WTC11 (cell line): ENCODE measurements around the gene OBSCN. TPM values are rescaled to one million over a fixed set of nuclear protein-coding genes. Genes with fewer than 3 reads are reported as not detected.

Experiments
- ATAC-seq: fragments of 200-7000 bp; cut with Tn5 transposase; 2 replicates; pipeline ENCODE4 v1.10.0; 2021; ENCODE audit warnings: mild to moderate bottlenecking, moderate library complexity
- CTCF ChIA-PET: fragments of 300-600 bp; sonication (Branson Sonifier 250); formaldehyde crosslinking; loops from one replicate; lab custom pipeline; 2021; ENCODE audit warnings: antibody characterized with exemption; lab: Charles Lee
- POLR2A ChIA-PET: fragments of 350-600 bp; sonication (Branson Sonifier 250); formaldehyde crosslinking; loops from one replicate; lab custom pipeline; 2021; ENCODE audit warnings: antibody characterized with exemption; lab: Charles Lee
- DNase-seq: peaks from one replicate; pipeline ENCODE4 v3.0.0; 2021; ENCODE audit warnings: low spot score
- H3K27ac Mint-ChIP-seq: 2 replicates; pipeline ENCODE4 v1.8.0; 2021; ENCODE audit warnings: mixed read lengths
- H3K27me3 Mint-ChIP-seq: 2 replicates; pipeline ENCODE4 v1.8.0; 2021; ENCODE audit warnings: low read depth, mild to moderate bottlenecking, moderate library complexity, mixed read lengths
- H3K36me3 Mint-ChIP-seq: 2 replicates; pipeline ENCODE4 v1.8.0; 2021; ENCODE audit warnings: mixed read lengths
- H3K4me1 Mint-ChIP-seq: 2 replicates; pipeline ENCODE4 v1.8.0; 2022; ENCODE audit warnings: mixed read lengths
- H3K4me3 Mint-ChIP-seq: 2 replicates; pipeline ENCODE4 v1.8.0; 2021; ENCODE audit warnings: mild to moderate bottlenecking, moderate library complexity, mixed read lengths
- H3K9me3 Mint-ChIP-seq: 2 replicates; pipeline ENCODE4 v1.8.0; 2021; ENCODE audit warnings: mixed read lengths
- AFF4 ChIP-seq: sonication (generic); formaldehyde crosslinking; IDR thresholded peaks from 2 replicates; pipeline ENCODE4 v1.8.1; 2023; ENCODE audit warnings: mild to moderate bottlenecking, missing genetic modification reagents, borderline replicate concordance
- E2F1 ChIP-seq: sonication (generic); formaldehyde crosslinking; IDR thresholded peaks from 2 replicates; pipeline ENCODE4 v1.8.0; 2022; ENCODE audit warnings: mild to moderate bottlenecking, missing genetic modification reagents
- FOXK1 ChIP-seq: sonication (generic); formaldehyde crosslinking; IDR thresholded peaks from 2 replicates; pipeline ENCODE4 v1.8.0; 2022; ENCODE audit warnings: mild to moderate bottlenecking, moderate library complexity, missing genetic modification reagents
- GABPB1 ChIP-seq: sonication (generic); formaldehyde crosslinking; IDR thresholded peaks from 2 replicates; pipeline ENCODE4 v1.8.1; 2023; ENCODE audit warnings: mild to moderate bottlenecking, missing genetic modification reagents
- JAZF1 ChIP-seq: fragments of 250-450 bp; sonication (Bioruptor Pico); IDR thresholded peaks from 2 replicates; pipeline ENCODE4 v1.9.0; 2021; ENCODE audit warnings: moderate library complexity, mild to moderate bottlenecking, inconsistent platforms
- MAX ChIP-seq: sonication (generic); formaldehyde crosslinking; IDR thresholded peaks from 2 replicates; pipeline ENCODE4 v1.8.0; 2022; ENCODE audit warnings: mild to moderate bottlenecking, missing genetic modification reagents
- NFYB ChIP-seq: sonication (generic); formaldehyde crosslinking; conservative IDR thresholded peaks from 2 replicates; pipeline ENCODE4 v1.8.0; 2022; ENCODE audit warnings: low read depth, missing genetic modification reagents
- NR1H2 ChIP-seq: sonication (generic); formaldehyde crosslinking; IDR thresholded peaks from 2 replicates; pipeline ENCODE4 v1.9.0; 2021; ENCODE audit warnings: mild to moderate bottlenecking, moderate library complexity, missing genetic modification reagents
- NR2C2 ChIP-seq: sonication (generic); formaldehyde crosslinking; IDR thresholded peaks from 2 replicates; pipeline ENCODE4 v1.8.0; 2022; ENCODE audit warnings: mild to moderate bottlenecking, missing genetic modification reagents
- TEAD1 ChIP-seq: sonication (generic); formaldehyde crosslinking; IDR thresholded peaks from 2 replicates; pipeline ENCODE4 v1.8.0; 2022; ENCODE audit warnings: mild to moderate bottlenecking, missing genetic modification reagents
- USF2 ChIP-seq: sonication (generic); formaldehyde crosslinking; IDR thresholded peaks from 2 replicates; pipeline ENCODE4 v1.8.1; 2023; ENCODE audit warnings: mild to moderate bottlenecking, missing genetic modification reagents, moderate library complexity
- ZBTB21 ChIP-seq: sonication (generic); formaldehyde crosslinking; IDR thresholded peaks from 2 replicates; pipeline ENCODE4 v1.8.1; 2023; ENCODE audit warnings: mild to moderate bottlenecking, missing genetic modification reagents, borderline replicate concordance
- ZNF138 ChIP-seq: sonication (generic); formaldehyde crosslinking; conservative IDR thresholded peaks from 2 replicates; pipeline ENCODE4 v1.8.1; 2022; ENCODE audit warnings: mild to moderate bottlenecking, moderate library complexity, missing genetic modification reagents
- ZNF317 ChIP-seq: sonication (generic); formaldehyde crosslinking; IDR thresholded peaks from 2 replicates; pipeline ENCODE4 v1.8.1; 2023; ENCODE audit warnings: low read depth, mild to moderate bottlenecking, moderate library complexity, missing genetic modification reagents, borderline replicate concordance
- total RNA-seq: library from RNA; stranded (reverse); gene quantifications from 3 replicates; pipeline ENCODE4 v1.2.3, GENCODE V29; 2021

The OBSCN gene
- total RNA-seq, 1 experiment from 2014 or later: 38.8 TPM

GRCh38 chr1:228307218-228308023 is 99.6 kb downstream of the OBSCN start:
- DNase-seq (no peak), ATAC-seq (no peak)
- POLR2A ChIA-PET: no interaction called here
- Mint-ChIP-seq H3K27ac (no peak overlapping the region), H3K4me1 (no peaks in the 10 kb centered on the region), H3K4me3 (no peak overlapping the region), H3K27me3 (peaks cover 4% of the 10 kb centered on the region), H3K9me3 (peaks cover 26% of the 10 kb centered on the region), H3K36me3 (peaks cover 33% of the 10 kb centered on the region)
- CTCF ChIA-PET: interaction anchor here (1.4 to 1.6 kb wide), 2 partner anchors 47 to 308 kb away, joined by 3 to 5 read pairs; no protein-coding TSS in a partner anchor
- TF ChIP-seq NFYB (CRISPR knock-in tag) (no peak), USF2 (CRISPR knock-in tag) (no peak), JAZF1 (CRISPR knock-in tag) (no peak), FOXK1 (CRISPR knock-in tag) (no peak), ZNF138 (no peak), TEAD1 (CRISPR knock-in tag) (no peak)
- TF ChIP-seq, all 79 proteins: peak for 0

- POLR2A ChIA-PET: no interaction called here
- H3K27ac Mint-ChIP-seq: no peak overlapping the region
- peaks cover 1% of the 10 kb centered on the region; the same call in 1 of the 2 replicates for H3K27me3 Mint-ChIP-seq
Measured at GRCh38 chr1:228308085-228308601, 100.3 kb downstream of the OBSCN start.

GRCh38 chr1:228308628-228309325 is 100.9 kb downstream of the OBSCN start:
- ATAC-seq: peak; percentile 84
- Mint-ChIP-seq H3K36me3 (peaks cover 29% of the 10 kb centered on the region), H3K9me3 (peaks cover 20% of the 10 kb centered on the region), H3K27ac (no peak overlapping the region), H3K4me3 (no peak overlapping the region), H3K4me1 (no peaks in the 10 kb centered on the region)
- TF ChIP-seq AFF4 (CRISPR knock-in tag) (no peak), ZNF317 (CRISPR knock-in tag) (no peak), GABPB1 (CRISPR knock-in tag) (no peak), NR1H2 (no peak), E2F1 (no peak), MAX (CRISPR knock-in tag) (no peak)
- TF ChIP-seq, all 79 proteins: peak for 0
- DNase-seq: no peak
- POLR2A ChIA-PET: interaction anchor here (0.5 kb wide), 1 partner anchor 315 kb away, joined by 3 read pairs; no protein-coding TSS in a partner anchor
- no peaks in the 10 kb centered on the region; the same call in 1 of the 2 replicates for H3K27me3 Mint-ChIP-seq
- CTCF ChIA-PET: interaction anchor here (0.6 to 1.7 kb wide), 12 partner anchors 9 to 309 kb away, joined by 3 to 9 read pairs (median 4); no protein-coding TSS in a partner anchor

More at GRCh38 chr1:228308085-228308601, 100.3 kb downstream of the OBSCN start:
- no peak for DNase-seq
- peaks cover 24% of the 10 kb centered on the region for H3K9me3 Mint-ChIP-seq
- CTCF ChIA-PET: interaction anchor here (0.8 to 1.6 kb wide), 4 partner anchors 9 to 309 kb away, joined by 3 to 5 read pairs (median 4); no protein-coding TSS in a partner anchor
- TF ChIP-seq NR2C2 (CRISPR knock-in tag) (0 out of 2 replicates have a peak, but pooled peaks have one; percentile 32), ZBTB21 (CRISPR knock-in tag) (no peak)
- no peak for ATAC-seq
- H3K4me1 Mint-ChIP-seq: no peaks in the 10 kb centered on the region
- H3K36me3 Mint-ChIP-seq: peaks cover 33% of the 10 kb centered on the region
- no peak overlapping the region for H3K4me3 Mint-ChIP-seq
